ENCODE measurements around the gene IL10RB. TPM values are rescaled to one million over a fixed set of nuclear protein-coding genes. Genes with fewer than 3 reads are reported as not detected.

The IL10RB gene
- total and polyA plus RNA-seq, 2 of the 13 experiments (the other 11 are each of a cell fraction or from before 2014, with no cell fraction given): 17.4 to 18.2 TPM

DNA sequence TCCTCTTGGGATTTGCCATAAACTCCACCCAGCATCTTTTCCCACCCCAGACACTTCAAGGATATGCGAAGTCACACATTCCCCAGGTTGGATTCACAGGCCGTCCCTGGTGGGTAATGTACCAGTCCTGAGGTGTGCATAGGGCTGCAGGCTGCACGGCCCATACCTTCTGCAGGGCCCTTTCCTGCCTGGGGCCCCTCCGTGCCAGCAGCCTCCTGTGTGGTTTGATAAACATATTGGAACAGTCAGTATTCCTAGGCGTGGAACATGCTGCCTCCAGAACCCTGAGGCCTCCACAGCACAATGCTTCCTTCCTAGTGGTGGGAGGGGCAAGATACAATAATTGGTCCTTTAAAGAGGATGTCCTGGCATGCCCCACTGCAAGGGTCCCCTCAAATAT lies 26.6 kb downstream of the IL10RB start (continued):
- TF ChIP-seq ZNF83 (CRISPR knock-in tag; IDR thresholded peaks at IDR 0.05; ENCODE audit: borderline replicate concordance) (no peak), ZSCAN29 (CRISPR knock-in tag; conservative IDR thresholded peaks at IDR 0.05) (no peak), ZNF878 (CRISPR knock-in tag; IDR thresholded peaks at IDR 0.05) (no peak), MED13 (CRISPR knock-in tag; IDR thresholded peaks at IDR 0.05) (no peak)
- TF ChIP-seq, protein P1, sequence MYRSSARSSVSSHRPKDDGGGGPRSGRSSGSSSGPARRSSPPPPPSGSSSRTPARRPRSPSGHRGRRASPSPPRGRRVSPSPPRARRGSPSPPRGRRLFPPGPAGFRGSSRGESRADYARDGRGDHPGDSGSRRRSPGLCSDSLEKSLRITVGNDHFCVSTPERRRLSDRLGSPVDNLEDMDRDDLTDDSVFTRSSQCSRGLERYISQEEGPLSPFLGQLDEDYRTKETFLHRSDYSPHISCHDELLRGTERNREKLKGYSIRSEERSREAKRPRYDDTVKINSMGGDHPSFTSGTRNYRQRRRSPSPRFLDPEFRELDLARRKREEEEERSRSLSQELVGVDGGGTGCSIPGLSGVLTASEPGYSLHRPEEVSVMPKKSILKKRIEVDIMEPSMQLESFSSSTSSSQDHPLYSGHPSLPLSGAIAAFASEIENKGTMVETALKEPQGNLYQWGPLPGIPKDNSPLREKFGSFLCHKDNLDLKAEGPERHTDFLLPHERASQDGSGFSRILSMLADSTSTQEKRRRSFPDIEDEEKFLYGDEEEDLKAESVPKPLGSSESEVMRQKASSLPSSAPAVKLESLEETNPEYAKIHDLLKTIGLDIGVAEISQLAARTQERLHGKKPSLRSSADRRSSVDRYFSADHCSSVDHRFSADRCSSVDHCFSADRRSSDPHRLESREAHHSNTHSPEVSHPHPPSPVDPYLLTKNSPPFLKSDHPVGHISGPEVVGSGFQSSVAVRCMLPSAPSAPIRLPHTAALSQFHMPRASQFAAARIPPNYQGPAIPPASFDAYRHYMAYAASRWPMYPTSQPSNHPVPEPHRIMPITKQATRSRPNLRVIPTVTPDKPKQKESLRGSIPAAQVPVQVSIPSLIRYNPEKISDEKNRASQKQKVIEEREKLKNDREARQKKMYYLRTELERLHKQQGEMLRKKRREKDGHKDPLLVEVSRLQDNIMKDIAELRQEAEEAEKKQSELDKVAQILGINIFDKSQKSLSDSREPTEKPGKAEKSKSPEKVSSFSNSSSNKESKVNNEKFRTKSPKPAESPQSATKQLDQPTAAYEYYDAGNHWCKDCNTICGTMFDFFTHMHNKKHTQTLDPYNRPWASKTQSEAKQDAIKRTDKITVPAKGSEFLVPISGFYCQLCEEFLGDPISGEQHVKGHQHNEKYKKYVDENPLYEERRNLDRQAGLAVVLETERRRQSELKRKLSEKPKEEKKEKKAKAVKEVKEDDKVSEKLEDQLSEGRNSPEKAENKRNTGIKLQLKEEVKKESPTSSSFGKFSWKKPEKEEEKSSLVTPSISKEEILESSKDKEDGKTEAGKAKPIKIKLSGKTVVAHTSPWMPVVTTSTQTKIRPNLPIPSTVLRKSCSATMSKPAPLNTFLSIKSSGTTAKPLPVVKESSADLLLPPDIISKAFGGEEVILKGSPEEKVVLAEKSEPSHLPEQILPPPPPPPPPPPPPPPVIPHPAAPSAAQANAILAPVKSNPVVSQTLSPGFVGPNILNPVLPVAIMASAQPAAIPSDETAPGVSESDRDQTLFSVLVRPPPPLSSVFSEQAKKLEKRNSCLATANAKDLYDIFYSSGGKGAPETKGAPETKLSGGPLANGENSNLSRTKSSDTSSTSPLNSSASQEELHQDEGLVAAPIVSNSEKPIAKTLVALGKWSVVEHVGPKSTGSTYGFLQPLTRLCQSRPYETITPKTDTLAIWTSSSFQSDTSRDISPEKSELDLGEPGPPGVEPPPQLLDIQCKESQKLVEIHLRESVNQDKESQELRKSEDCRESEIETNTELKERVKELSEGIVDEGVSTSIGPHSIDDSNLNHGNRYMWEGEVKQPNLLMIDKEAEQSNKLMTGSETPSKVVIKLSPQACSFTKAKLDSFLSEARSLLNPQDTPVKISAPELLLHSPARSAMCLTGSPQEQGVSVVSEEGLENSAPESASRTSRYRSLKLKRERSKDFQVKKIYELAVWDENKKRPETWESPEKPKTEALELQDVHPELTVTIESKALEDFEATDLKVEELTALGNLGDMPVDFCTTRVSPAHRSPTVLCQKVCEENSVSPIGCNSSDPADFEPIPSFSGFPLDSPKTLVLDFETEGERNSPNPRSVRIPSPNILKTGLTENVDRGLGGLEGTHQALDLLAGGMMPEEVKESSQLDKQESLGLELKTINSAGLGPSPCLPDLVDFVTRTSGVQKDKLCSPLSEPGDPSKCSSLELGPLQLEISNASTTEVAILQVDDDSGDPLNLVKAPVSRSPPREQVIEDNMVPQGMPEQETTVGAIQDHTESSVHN (CRISPR knock-in tag; IDR thresholded peaks at IDR 0.05): no peak
- TF ChIP-seq, protein P2, sequence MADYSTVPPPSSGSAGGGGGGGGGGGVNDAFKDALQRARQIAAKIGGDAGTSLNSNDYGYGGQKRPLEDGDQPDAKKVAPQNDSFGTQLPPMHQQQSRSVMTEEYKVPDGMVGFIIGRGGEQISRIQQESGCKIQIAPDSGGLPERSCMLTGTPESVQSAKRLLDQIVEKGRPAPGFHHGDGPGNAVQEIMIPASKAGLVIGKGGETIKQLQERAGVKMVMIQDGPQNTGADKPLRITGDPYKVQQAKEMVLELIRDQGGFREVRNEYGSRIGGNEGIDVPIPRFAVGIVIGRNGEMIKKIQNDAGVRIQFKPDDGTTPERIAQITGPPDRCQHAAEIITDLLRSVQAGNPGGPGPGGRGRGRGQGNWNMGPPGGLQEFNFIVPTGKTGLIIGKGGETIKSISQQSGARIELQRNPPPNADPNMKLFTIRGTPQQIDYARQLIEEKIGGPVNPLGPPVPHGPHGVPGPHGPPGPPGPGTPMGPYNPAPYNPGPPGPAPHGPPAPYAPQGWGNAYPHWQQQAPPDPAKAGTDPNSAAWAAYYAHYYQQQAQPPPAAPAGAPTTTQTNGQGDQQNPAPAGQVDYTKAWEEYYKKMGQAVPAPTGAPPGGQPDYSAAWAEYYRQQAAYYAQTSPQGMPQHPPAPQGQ (CRISPR knock-in tag; IDR thresholded peaks at IDR 0.05; ENCODE audit: borderline replicate concordance): no peak
- TF ChIP-seq, protein P3, sequence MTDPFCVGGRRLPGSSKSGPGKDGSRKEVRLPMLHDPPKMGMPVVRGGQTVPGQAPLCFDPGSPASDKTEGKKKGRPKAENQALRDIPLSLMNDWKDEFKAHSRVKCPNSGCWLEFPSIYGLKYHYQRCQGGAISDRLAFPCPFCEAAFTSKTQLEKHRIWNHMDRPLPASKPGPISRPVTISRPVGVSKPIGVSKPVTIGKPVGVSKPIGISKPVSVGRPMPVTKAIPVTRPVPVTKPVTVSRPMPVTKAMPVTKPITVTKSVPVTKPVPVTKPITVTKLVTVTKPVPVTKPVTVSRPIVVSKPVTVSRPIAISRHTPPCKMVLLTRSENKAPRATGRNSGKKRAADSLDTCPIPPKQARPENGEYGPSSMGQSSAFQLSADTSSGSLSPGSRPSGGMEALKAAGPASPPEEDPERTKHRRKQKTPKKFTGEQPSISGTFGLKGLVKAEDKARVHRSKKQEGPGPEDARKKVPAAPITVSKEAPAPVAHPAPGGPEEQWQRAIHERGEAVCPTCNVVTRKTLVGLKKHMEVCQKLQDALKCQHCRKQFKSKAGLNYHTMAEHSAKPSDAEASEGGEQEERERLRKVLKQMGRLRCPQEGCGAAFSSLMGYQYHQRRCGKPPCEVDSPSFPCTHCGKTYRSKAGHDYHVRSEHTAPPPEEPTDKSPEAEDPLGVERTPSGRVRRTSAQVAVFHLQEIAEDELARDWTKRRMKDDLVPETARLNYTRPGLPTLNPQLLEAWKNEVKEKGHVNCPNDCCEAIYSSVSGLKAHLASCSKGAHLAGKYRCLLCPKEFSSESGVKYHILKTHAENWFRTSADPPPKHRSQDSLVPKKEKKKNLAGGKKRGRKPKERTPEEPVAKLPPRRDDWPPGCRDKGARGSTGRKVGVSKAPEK (CRISPR knock-in tag; IDR thresholded peaks at IDR 0.05; ENCODE audit: borderline replicate concordance): no peak
